G401 (cell line): ENCODE measurements around the gene SLC6A5. TPM values are rescaled to one million over a fixed set of nuclear protein-coding genes. Genes with fewer than 3 reads are reported as not detected.

Experiments used
- DNase-seq: peaks from one replicate; pipeline ENCODE4 v3.0.0-alpha.2; 2015; ENCODE audit warnings: low spot score
- in situ Hi-C: cut with HindIII; loops from 2 replicates; pipeline ENCODE4 v1.10.0; 2016; ENCODE audit warnings: low sequenced_read_pairs, mixed read lengths
- total RNA-seq: library from RNA; depleted of rRNA; stranded (reverse); fragments of >200 nt; shearing (Covaris generic); gene quantifications from 2 replicates; pipeline ENCODE4 v1.2.3, GENCODE V29; 2014

The SLC6A5 gene
- total RNA-seq, 1 experiment from 2014 or later: not detected

DNA sequence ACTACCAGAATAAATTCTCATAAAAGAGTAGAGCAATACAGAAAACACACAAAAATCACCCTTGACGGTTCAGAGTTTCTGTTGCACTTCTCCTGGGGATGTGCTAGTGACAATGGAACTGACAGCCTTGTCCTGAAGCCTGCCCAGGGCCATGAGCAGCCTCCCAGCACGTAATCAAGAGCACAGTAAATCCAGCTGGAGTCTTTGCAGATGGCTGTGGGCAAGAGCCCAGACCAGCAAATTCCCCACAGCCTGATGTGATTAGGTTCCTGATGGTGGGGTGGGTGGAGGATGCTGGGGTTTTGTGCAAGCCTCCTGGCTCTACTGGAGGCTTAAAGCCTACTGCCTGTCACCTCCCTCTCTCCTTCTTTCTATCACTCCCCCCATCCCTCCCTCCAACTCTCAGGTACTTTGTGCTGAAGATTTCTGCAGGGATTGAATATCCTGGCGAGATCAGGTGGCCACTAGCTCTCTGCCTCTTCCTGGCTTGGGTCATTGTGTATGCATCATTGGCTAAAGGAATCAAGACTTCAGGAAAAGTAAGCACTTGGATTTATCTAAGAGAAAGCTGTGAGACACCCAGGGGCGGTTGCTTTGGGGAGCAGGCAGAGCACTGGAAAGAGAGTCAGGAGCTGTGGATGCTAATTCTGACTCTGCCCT, 18.1 kb downstream of the SLC6A5 start:
- in situ Hi-C loops: no loop called here
- no peak for DNase-seq

DNA sequence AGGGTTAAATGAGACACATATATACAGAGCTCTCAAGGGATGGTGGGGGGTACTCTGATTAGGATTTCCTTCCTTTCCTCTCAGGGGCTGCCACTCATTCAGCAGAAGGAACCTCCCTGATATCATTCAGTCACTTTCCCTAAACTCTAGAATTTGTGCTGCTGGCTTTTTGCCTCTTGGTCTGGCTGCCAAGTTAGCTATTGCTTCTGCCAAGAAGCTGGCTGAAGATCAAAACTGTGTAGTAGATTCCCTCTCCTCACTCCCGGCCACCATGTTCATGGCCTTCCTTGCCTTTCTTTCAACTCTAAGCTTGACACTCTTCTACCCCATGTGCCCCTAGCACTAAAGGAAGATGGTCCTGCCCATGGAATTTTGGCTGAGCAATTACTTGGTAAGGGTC, 18.7 kb downstream of the SLC6A5 start:
- no peak for DNase-seq
- in situ Hi-C loops: no loop called here

DNA sequence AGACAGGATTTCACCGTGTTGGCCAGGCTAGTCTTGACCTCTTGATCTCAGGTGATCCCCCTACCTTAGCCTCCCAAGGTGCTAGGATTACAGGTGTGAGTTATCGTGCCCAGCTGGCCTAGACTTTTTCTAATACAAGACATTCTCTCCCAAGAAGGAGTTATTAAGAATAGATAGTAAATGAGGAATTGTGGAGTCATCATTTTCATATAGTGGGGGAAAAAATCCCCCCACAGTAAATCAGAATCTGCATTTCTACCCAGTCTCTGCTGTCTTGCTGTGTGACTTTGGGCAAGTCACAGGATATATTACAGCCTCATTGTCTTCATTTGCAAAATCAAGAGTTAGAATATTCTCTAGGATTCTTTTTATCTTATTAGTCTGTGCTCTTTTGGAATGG, 21.6 kb downstream of the SLC6A5 start:
- in situ Hi-C loops: no loop called here
- no peak for DNase-seq

DNA sequence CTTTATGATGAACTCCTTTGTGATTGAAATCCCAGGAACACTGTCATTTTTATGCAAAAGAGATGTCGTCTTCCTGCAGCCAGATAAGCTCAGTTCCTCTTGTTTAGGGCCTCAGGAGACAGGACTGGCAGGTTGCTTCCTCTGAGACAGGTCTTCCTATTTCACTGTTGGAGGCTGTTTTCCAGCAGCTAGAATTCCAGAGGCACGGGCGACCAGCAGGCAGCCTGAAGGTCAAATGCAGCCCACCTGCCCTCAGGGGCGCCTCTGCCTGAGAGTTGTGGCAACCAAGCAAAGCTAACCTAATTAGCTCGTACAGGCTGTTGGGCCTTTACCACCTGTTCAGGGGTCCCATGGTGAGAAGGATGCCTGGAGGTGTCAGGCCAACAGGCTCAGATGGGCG, 22.3 kb downstream of the SLC6A5 start:
- DNase-seq: no peak
- in situ Hi-C loops: no loop called here

DNA sequence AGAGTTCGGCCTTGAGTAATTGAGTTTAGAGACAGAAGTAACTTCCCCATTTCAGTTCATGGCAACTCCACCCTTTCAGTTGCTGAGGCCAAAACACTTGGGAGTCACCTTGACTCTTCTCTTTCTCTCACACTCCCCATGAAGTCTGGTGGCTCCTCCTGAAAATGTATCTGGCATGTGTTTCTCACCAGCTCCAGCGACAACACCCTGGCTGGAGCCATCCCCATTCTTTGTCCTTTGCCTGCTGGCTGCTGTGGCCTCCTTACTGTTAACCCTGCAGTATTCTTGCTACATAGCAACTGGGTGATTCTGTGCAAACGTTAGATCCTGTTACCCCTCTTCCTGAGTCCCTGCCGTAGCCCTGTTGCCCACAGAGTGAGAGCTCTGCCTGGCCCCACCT, 23.8 kb downstream of the SLC6A5 start:
- no peak for DNase-seq
- in situ Hi-C loops: no loop called here

DNA sequence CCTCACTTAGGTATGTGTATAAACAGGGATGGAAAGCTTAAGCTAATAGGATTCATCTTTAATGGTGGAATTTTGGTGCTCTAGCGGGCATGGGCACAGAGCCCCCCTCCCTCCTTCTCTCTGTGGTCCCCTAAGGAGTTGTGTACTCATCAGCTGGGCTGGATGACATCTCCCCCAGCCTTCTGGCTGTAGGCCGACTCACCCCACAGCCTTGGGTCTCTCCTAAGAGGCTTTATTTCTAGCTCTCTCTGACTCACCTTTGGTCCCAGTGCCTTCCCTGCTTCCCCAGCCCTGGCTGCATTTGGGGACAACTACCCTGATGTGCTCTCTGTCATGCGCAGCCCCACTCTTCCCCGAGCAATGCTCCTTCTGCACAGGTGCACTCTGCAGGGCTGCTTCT, 26.9 kb downstream of the SLC6A5 start:
- in situ Hi-C loops: no loop called here
- DNase-seq: no peak

DNA sequence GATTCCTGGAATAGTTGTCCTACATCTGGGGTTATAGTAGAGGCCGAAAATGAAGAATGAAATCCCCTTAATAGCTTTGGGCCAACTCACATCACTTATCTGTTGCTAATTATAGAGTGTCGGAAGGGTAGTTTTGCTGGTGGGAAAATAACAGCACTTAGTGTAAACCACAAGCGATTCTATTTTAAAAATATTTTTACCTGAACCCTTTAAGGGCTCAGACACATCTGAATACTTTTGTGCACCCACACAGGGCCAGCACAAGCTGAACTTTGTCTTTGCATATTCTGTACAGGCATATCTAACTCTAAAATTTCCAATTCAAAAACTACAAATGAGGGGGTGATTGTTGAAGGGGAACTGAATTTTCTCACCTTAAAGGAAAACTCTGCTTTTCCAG, 27.6 kb downstream of the SLC6A5 start:
- in situ Hi-C loops: no loop called here
- no peak for DNase-seq

DNA sequence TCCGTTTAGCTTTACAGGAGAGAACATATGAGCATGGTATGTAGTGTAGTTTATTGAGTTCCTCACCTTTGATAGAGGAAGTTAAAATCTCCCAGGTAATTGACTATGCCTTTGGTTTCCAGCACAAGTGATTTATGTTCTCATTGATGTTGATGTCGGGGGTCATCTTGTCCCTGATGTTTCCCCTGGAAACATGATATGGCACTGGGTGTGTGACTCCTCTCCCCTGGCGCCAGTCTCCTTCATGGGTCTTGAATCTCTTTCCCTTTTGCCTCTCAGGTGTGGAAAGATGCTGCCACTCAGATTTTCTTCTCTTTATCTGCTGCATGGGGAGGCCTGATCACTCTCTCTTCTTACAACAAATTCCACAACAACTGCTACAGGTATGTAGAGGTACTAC, 28.3 kb downstream of the SLC6A5 start:
- in situ Hi-C loops: no loop called here
- DNase-seq: no peak

DNA sequence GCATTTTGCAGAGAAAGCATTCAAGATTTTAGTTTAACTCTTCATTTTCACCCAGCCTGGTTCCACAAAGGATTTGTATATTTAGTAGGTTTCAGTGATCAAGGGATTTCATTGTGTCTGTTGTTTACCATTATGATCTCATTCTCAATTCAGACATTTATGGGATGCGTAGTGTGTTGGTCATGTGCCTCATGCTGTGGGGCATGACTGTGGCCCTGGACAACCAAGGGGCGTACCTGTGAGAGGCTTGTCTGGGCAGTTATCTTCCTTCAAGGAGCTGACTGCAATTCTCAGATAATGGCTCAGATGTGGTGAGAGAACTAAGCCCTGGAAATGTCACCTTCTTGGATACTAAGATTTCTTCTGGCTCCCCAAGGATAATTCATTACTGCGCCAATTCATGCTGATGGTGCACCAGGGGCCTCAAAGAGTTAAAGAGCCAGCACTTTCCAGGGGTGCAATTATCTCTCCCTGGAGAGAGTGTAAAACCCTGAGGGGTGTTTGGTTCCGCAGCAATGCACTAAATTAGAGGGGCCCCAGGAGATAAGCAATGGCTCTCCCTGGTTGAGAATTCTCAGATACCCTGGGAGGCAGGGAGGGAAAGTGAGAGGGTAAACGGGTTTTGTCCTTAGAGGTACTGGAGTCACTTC, 32.2 kb downstream of the SLC6A5 start:
- no peak for DNase-seq
- in situ Hi-C loops: no loop called here

DNA sequence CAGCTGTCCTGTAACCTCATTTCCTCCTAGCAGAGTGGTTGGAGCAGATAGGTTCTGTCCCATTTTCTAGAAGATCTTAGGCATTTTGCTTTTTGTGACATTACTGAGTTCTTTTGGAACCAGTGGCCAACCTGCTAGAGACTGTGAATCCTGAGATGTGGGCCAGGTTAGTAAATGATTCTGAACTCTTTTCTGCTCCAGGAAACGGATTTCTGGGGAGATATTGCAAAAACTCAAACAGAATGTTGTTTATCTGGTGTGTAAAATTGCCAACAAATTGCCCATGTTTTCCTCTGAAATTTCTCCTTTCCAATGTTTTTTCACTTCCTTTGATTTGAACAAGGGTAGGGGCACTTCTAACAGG, 32.7 kb downstream of the SLC6A5 start:
- no peak for DNase-seq
- in situ Hi-C loops: no loop called here

DNA sequence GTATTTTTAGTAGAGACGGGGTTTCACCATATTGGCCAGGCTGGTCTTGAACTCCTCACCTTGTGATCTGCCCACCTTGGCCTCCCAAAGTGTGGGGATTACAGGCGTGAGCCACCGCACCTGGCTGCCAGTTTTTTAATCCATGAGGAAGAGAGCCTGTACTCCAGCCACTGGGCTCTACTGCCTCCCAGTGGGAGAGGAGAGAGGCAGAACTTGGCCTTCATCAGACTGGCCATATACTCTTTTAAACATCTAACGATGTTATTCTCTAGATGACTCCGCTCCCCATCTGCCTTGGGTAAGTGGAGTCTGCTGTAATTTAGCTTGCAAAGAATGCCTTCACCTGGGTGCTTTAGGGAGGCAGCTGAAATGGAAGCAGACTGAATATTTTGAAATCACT, 34.6 kb downstream of the SLC6A5 start:
- in situ Hi-C loops: no loop called here
- no peak for DNase-seq

DNA sequence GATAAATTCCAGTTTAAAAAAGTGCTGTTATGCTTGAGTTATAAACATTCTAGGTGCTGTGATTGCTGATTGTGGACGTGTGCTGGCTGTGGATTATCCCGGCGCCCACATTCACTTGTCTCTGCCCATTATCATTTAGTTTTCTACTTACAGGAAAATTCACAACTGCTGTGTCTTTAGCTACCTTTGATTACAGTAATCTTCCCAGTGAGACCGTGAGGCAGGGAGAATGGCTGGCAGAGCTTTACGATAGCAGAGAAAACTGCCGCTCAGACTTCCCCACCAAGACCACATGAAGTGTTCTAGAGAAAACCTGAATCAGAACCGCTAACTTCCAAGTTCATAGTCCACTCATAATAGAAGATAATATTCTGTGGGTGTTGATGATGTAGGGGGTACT, 35.4 kb downstream of the SLC6A5 start:
- in situ Hi-C loops: no loop called here
- no peak for DNase-seq

DNA sequence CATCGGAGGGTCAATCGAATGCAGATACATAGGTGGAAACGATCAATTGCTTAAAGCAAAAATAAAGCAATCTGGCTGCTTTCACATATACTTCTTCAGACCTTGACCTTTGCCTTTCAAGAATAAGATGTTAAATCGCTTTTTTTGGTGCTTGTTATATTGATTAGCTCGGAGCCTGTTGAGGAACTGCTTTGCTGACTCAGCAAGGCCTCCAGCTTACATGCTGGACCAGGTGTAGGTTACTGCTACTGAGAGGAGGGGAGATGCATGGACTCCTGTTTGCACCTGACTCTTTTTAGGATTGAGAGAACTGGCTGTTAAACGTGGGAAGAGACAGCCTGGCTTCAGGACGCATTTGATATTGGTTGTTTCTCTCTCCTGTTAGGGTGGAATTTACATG, 38.7 kb downstream of the SLC6A5 start:
- in situ Hi-C loops: no loop called here
- no peak for DNase-seq

DNA sequence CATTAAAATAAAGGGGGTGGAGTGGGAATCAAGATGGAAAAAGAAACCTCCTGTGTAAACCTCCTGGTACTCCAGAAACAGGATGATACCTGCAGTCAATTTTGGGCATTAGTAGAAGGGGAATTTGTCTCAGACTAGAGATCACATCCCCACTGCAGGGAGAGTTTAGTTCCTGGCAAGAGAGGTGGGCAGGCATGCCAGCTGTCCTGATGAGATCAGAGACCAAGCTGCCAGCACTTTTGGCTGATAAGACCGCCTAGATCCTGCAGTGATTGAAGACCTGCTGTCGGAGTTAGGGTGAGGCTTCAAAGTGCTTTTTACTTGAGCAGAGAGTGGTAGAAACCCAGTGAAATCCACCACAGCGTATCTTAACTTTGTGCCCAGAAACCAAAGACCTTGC, 40.3 kb downstream of the SLC6A5 start:
- peak; percentile 76 for DNase-seq
- in situ Hi-C loops: no loop called here

DNA sequence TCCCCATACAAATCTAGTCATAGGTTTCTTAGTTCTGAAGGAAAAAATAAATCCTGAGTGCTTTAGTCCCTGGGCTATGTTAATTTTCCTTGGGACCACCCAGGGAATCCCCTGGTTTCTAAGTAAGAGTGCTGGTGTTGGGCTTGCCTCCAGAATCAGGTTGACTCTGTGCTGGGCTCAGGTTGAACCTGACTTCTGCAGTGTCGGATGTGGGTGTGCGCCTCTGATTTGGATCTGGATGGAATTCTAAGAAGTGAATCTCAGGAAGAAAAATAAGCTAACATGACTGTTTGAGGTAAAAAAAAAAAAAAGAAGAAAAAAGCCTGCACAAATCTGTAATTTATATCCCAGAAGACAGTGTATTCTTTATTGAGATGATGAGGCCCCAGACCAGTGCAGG, 41.0 kb downstream of the SLC6A5 start:
- in situ Hi-C loops: no loop called here
- no peak for DNase-seq

DNA sequence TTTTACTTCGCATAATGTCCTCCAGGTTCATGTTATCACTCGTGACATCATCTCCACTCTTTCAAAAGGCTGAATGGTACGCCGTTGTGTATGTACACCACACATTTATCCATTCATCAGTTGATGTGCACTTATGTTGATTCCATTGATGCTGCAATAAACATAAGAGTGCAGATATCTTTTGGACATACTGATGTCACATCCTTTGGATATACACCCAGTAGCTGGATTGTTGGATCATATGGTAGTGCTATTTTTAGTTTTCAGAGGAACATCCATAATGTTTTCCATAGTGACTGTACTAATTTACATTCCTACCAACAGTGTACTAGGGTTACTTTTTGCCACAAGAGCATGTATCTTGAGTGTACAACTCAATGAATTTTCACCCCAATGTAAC, 45.0 kb downstream of the SLC6A5 start:
- DNase-seq: no peak
- in situ Hi-C loops: no loop called here

DNA sequence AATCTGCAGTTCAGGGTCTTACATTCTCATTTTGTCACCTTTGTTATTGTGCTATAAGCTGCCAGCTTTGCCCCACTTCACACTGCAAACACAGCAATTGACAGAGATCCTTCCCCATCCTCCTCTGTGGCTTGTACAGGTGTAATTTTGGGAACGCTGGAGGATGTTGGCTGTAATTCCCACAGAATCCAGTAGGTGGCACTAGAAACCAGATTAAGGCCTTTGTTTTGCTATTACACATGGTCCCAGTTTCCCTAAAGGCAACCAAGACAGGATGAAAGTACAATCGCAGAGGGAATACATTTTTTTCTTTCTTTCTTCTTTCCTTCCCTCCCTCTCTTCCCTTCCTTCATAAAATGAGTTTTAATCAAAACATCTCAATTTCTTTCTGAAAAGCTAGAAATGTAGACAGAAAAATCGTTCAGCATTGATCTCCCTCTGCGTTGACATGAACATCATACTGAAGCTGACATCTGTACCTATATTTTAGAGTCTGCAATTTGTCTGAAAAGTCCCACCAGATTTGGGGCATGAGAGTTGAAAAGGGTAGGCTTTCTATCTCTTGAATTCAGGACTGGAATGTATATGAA, 48.7 kb downstream of the SLC6A5 start:
- in situ Hi-C loops: no loop called here
- peak; percentile 75 for DNase-seq

DNA sequence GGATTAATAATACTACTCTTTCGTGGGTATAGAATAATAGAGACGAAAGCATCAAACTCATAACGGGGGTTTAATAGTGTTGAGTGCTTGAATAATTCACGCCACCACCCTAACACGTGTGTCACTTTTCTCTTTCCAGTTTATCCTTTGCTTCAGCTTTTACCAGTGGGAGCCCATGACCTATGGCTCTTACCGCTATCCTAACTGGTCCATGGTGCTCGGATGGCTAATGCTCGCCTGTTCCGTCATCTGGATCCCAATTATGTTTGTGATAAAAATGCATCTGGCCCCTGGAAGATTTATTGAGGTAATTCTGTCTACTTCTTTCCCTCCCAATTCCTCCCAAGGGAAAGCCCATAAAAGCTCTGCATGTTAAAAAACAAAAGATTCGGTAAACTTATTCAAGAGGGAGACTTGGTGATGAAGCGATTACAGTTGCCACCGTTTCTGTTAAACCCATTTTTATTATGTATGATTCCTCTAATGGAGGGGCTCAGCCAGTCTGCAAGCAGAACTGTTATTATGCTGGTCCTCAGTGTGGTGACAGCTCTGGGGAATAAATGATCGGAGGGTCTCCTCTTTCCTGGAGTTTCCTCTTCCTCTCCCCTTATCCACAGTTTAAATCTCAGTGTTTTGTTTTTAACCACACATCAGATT, 52.9 kb downstream of the SLC6A5 start:
- in situ Hi-C loops: no loop called here
- DNase-seq: no peak

DNA sequence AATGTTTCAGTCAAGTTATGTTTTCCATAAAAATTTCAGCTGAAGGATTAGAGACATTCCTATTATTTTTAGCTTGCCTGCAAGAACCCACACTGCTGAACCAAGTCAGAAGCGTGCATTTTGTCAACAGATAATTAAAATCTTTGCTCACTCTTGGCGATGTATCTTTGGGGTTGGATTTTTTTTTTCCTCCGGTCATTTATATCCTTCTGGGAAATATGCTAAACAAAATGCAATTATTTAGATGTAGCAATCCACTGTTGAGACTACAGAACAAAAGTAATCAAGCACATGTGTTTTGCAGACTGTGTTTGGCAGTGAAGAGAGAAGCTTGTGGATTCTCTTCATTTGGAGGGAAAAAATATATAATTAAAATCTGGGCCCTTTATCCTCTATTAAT, 54.6 kb downstream of the SLC6A5 start:
- in situ Hi-C loops: no loop called here
- DNase-seq: no peak

DNA sequence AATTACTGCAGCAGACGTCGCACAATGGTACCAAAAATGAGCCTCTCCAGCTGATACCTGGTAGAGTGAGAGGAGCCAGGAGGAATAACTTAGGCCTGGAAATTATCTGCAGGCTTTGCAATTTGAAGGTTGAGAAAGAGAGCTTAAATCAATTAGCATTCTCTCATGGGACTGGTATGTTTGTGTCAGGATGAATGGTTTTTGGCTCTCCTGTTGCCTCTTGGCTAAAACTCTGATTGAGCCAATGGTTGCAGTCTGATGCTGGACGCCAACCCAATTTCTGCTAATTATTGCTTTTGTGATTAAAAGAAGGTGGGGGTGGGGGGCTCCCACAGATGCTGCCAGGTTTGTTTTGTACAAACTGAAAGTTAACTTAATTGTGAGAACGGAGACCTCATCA, 57.5 kb downstream of the SLC6A5 start:
- no peak for DNase-seq
- in situ Hi-C loops: no loop called here

DNA sequence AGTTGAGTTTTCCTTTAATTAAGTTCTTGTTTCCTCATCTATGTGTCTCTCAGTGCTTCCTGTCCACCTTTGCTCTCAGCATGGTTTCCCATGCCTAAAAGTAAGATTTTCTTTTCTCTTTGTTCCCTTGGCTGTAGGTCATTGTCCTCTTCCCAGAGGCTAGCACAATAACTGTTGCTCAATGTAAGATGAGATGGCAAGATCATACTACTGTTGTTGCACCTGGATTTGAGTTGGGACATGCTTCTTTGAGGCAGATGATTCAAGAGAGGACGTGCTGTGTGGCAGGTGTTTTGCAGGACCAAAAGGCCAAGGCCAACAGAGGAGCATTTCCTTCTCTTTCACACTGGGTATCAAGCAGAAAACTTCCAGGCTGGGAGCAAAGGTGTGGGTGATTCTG, 58.7 kb downstream of the SLC6A5 start:
- in situ Hi-C loops: no loop called here
- no peak for DNase-seq
